BJ (cell line): ENCODE data around the gene KLKB1. TPM values are rescaled to one million over a fixed set of nuclear protein-coding genes. Genes with fewer than 3 reads are reported as not detected.

Source experiments
- CTCF ChIA-PET: fragments of 350-600 bp; formaldehyde crosslinking; extraction: SDS; loops from one replicate; lab custom pipeline; 2021; ENCODE audit warnings: antibody characterized with exemption, inconsistent platforms; lab: Yijun Ruan, JAX
- POLR2A ChIA-PET: fragments of 300-600 bp; sonication (Branson Sonifier 250); formaldehyde crosslinking; extraction: SDS; loops from one replicate; lab custom pipeline; 2021; ENCODE audit warnings: antibody characterized with exemption; lab: Charles Lee
- DNase-seq: peaks from one replicate; pipeline ENCODE4 v3.0.0-alpha.2; 2011; ENCODE audit warnings: low read depth
- H3K27me3 ChIP-seq: 2 replicates; pipeline ENCODE4 v1.6.0; 2011; ENCODE audit warnings: low read length; ENCODE audit not compliant: control insufficient read depth, insufficient read depth
- H3K36me3 ChIP-seq: 2 replicates; pipeline ENCODE4 v1.5.1; 2011; ENCODE audit warnings: low read length; ENCODE audit not compliant: control insufficient read depth, insufficient read depth
- H3K4me3 ChIP-seq: 2 replicates; pipeline ENCODE4 v1.5.1; 2011; ENCODE audit warnings: low read depth, mild to moderate bottlenecking, control low read depth, low read length
- CTCF ChIP-seq: IDR thresholded peaks from 2 replicates; pipeline ENCODE4 v1.5.1; 2011; ENCODE audit warnings: low read depth, mild to moderate bottlenecking, control low read depth, inconsistent platforms, low read length, moderate library complexity; ENCODE audit not compliant: insufficient read depth
- polyA plus RNA-seq: library from polyadenylated mRNA; depleted of rRNA; stranded (reverse); fragments of >200 nt; gene quantifications from 2 replicates; pipeline ENCODE4 v1.2.3, GENCODE V29; 2011

The KLKB1 gene
- polyA plus RNA-seq, 1 experiment: not detected

GRCh38 chr4:186248643-186249042 lies 21.3 kb downstream of the KLKB1 start:
- no peaks in the 10 kb centered on the region for H3K27me3 ChIP-seq
- CTCF ChIA-PET: no interaction called here
- H3K4me3 ChIP-seq: no peak overlapping the region
- POLR2A ChIA-PET: no interaction called here
- no peak for DNase-seq
- no peak for TF ChIP-seq CTCF
- H3K36me3 ChIP-seq: no peaks in the 10 kb centered on the region

- Histone ChIP-seq H3K27me3 (no peaks in the 10 kb centered on the region), H3K36me3 (no peaks in the 10 kb centered on the region), H3K4me3 (no peak overlapping the region)
- no peak for TF ChIP-seq CTCF
- no peak for DNase-seq
- POLR2A ChIA-PET: no interaction called here
- CTCF ChIA-PET: no interaction called here
These were observed 22.8 kb downstream of the KLKB1 start for GRCh38 chr4:186249785-186250754.

- POLR2A ChIA-PET: no interaction called here
- Histone ChIP-seq H3K36me3 (no peaks in the 10 kb centered on the region), H3K27me3 (no peaks in the 10 kb centered on the region), H3K4me3 (no peak overlapping the region)
- TF ChIP-seq CTCF: no peak
- DNase-seq: no peak
- CTCF ChIA-PET: no interaction called here
These were observed 23.5 kb downstream of the KLKB1 start for GRCh38 chr4:186250760-186251159.

GRCh38 chr4:186255122-186255521 lies 27.8 kb downstream of the KLKB1 start:
- ChIA-PET POLR2A (no interaction called here), CTCF (no interaction called here)

More at GRCh38 chr4:186255122-186255521, 27.8 kb downstream of the KLKB1 start:
- DNase-seq: no peak
- H3K4me3 ChIP-seq: no peak overlapping the region
- no peaks in the 10 kb centered on the region for H3K27me3 ChIP-seq
- no peak for TF ChIP-seq CTCF
- H3K36me3 ChIP-seq: no peaks in the 10 kb centered on the region
